AG04450 (cell line): Measurements from ENCODE around the gene SPAG16. TPM values are rescaled to one million over a fixed set of nuclear protein-coding genes. Genes with fewer than 3 reads are reported as not detected.

Experiments
- CTCF ChIA-PET: fragments of 300-600, 350-600 bp; formaldehyde crosslinking; extraction: SDS; loops from one replicate; lab custom pipeline; 2022; ENCODE audit warnings: antibody characterized with exemption, inconsistent platforms; lab: Charles Lee
- POLR2A ChIA-PET: fragments of 350-600 bp; formaldehyde crosslinking; extraction: SDS; loops from one replicate; lab custom pipeline; 2021; ENCODE audit warnings: antibody characterized with exemption, inconsistent platforms; lab: Yijun Ruan, JAX
- DNase-seq: peaks from one replicate; pipeline ENCODE4 v3.0.0-alpha.2; 2011; ENCODE audit warnings: low read depth, low spot score
- H3K27ac ChIP-seq: one replicate; pipeline ENCODE4 v1.5.1; 2012; ENCODE audit warnings: low read depth, low read length, control low read depth
- H3K27me3 ChIP-seq: one replicate; pipeline ENCODE4 v1.6.0; 2012; ENCODE audit warnings: low read length; ENCODE audit not compliant: control insufficient read depth, insufficient read depth
- H3K4me3 ChIP-seq: 2 replicates; pipeline ENCODE4 v1.5.1; 2011; ENCODE audit warnings: mild to moderate bottlenecking, low read depth, low read length, control low read depth
- H3K9me3 ChIP-seq: 2 replicates; pipeline ENCODE4 v1.5.1; 2012; ENCODE audit warnings: low read length; ENCODE audit not compliant: control insufficient read depth, insufficient read depth
- polyA plus RNA-seq: library from polyadenylated mRNA; depleted of rRNA; stranded (reverse); fragments of >200 nt; gene quantifications from 2 replicates; pipeline ENCODE4 v1.2.3, GENCODE V29; 2011
- TF ChIP-seq, protein P1 (sequence below): IDR thresholded peaks from 2 replicates; pipeline ENCODE4 v1.5.1; 2011; ENCODE audit warnings: low read depth, low read length, control low read depth, inconsistent platforms

SPAG16 gene
- polyA plus RNA-seq, 1 experiment, result 28.1 TPM

DNA sequence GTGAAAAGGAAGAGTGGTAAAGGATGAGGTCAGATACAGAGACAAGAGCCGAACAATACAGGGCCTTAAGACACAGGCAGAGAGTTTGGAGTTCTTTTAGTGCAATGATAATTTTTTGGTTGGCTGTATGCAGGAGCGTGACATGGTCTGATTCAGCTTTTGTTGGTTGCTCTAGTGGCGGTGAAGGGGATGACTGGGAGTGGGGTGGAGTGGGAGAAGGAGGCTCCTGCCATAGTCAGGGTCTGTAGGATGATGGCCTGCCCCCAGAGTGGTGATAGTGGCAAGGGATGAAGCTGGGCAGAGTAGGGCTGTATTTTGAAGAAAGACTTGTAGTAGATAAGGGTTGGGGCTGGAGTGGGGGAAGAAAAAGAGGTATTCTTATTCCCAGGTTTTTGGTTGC is 820.0 kb downstream of the SPAG16 start:
- DNase-seq, result no peak
- CTCF ChIA-PET, result interaction anchor here (1.0 kb wide), 1 partner anchor 68 kb away, joined by 3 read pairs; no protein-coding TSS in a partner anchor
- no peak overlapping the region for H3K27ac ChIP-seq
- POLR2A ChIA-PET, result no interaction called here
- TF ChIP-seq, protein P1, sequence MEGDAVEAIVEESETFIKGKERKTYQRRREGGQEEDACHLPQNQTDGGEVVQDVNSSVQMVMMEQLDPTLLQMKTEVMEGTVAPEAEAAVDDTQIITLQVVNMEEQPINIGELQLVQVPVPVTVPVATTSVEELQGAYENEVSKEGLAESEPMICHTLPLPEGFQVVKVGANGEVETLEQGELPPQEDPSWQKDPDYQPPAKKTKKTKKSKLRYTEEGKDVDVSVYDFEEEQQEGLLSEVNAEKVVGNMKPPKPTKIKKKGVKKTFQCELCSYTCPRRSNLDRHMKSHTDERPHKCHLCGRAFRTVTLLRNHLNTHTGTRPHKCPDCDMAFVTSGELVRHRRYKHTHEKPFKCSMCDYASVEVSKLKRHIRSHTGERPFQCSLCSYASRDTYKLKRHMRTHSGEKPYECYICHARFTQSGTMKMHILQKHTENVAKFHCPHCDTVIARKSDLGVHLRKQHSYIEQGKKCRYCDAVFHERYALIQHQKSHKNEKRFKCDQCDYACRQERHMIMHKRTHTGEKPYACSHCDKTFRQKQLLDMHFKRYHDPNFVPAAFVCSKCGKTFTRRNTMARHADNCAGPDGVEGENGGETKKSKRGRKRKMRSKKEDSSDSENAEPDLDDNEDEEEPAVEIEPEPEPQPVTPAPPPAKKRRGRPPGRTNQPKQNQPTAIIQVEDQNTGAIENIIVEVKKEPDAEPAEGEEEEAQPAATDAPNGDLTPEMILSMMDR, result no peak
- no peaks in the 10 kb centered on the region for H3K27me3 ChIP-seq
- H3K4me3 ChIP-seq, result no peak overlapping the region
- H3K9me3 ChIP-seq, result no peaks in the 10 kb centered on the region

GRCh38 chr2:214104967-214105366 is 820.7 kb downstream of the SPAG16 start:
- POLR2A ChIA-PET, result no interaction called here
- Histone ChIP-seq H3K27ac (no peak overlapping the region), H3K9me3 (no peaks in the 10 kb centered on the region), H3K27me3 (no peaks in the 10 kb centered on the region), H3K4me3 (no peak overlapping the region)
- TF ChIP-seq, protein P1, result no peak
- no peak for DNase-seq
- CTCF ChIA-PET, result interaction anchor here (1.0 kb wide), 1 partner anchor 69 kb away, joined by 3 read pairs; no protein-coding TSS in a partner anchor

DNA sequence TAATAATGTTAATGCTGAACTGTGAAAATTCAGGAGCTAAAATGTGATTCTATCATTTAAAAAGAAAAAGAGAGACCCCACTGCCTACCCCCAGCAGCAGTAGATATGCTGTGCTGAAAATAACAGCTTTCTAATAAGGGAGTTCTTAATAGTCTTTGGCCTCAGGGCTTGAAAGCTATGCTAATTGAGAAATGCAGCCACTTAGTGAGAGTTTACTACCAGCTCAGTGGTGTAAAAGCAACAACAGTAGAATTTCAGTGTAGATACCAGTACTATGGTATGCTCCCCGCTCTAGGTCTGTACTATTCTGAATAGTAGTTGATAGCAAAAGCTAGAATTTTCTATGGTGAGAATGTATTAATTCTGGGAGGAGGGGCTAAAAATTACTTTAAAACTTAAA is 823.5 kb downstream of the SPAG16 start:
- H3K27ac ChIP-seq, result no peak overlapping the region
- no peaks in the 10 kb centered on the region for H3K9me3 ChIP-seq
- CTCF ChIA-PET, result no interaction called here
- POLR2A ChIA-PET, result no interaction called here
- H3K27me3 ChIP-seq, result no peaks in the 10 kb centered on the region
- TF ChIP-seq, protein P1, result no peak
- no peak for DNase-seq
- H3K4me3 ChIP-seq, result no peak overlapping the region

- POLR2A ChIA-PET, result no interaction called here
- H3K27ac ChIP-seq, result no peak overlapping the region
- no peak overlapping the region for H3K4me3 ChIP-seq
- no peaks in the 10 kb centered on the region for H3K27me3 ChIP-seq
- TF ChIP-seq, protein P1, result no peak
- H3K9me3 ChIP-seq, result no peaks in the 10 kb centered on the region
- CTCF ChIA-PET, result no interaction called here
- no peak for DNase-seq
Observed at GRCh38 chr2:214108598-214108997, 824.3 kb downstream of the SPAG16 start.

- POLR2A ChIA-PET, result no interaction called here
- Histone ChIP-seq H3K4me3 (no peak overlapping the region), H3K27ac (no peak overlapping the region), H3K27me3 (no peaks in the 10 kb centered on the region), H3K9me3 (peaks cover 13% of the 10 kb centered on the region)
- CTCF ChIA-PET, result no interaction called here
- TF ChIP-seq, protein P1, result no peak
- DNase-seq, result no peak
Observed at GRCh38 chr2:214117054-214117453, 832.8 kb downstream of the SPAG16 start.
